Mesendoderm (in vitro differentiated cells): Measurements from ENCODE around the gene PROCR.
A peak's percentile ranks its signal among the peaks of the same experiment; 100 is the strongest.
"Not testable (repeated sequence)": the region's sequence is repeated elsewhere in the genome, so short reads cannot be mapped to it uniquely, and the experiment has no call there.

Experiments
- DNase-seq: peaks from one replicate; pipeline ENCODE4 v3.0.0; 2013
- H2AK5ac ChIP-seq: 2 replicates; pipeline ENCODE4 v1.6.1; 2013; ENCODE audit warnings: low read length, inconsistent platforms
- H2BK120ac ChIP-seq: 2 replicates; pipeline ENCODE4 v1.6.1; 2013; ENCODE audit warnings: low read depth, mild to moderate bottlenecking, low read length, moderate library complexity, mixed read lengths
- H2BK15ac ChIP-seq: replicated peaks from 2 replicates; pipeline ENCODE4 v1.6.1; 2013; ENCODE audit warnings: low read depth, mild to moderate bottlenecking, moderate library complexity
- H2BK5ac ChIP-seq: 2 replicates; pipeline ENCODE4 v1.6.1; 2013; ENCODE audit warnings: low read length, inconsistent platforms
- H3K18ac ChIP-seq: 2 replicates; pipeline ENCODE4 v1.6.1; 2013; ENCODE audit warnings: mild to moderate bottlenecking, low read length, mixed read lengths
- H3K23ac ChIP-seq: one replicate; pipeline ENCODE4 v1.6.1; 2013; ENCODE audit warnings: low read length
- H3K27ac ChIP-seq: 2 replicates; pipeline ENCODE4 v1.5.1; 2013; ENCODE audit warnings: low read depth, mild to moderate bottlenecking, inconsistent platforms, low read length, moderate library complexity
- H3K27me3 ChIP-seq: 2 replicates; pipeline ENCODE4 v1.6.1; 2013; ENCODE audit warnings: low read length, control low read depth, mild to moderate bottlenecking, inconsistent platforms; ENCODE audit not compliant: insufficient read depth, poor library complexity
- H3K36me3 ChIP-seq: 2 replicates; pipeline ENCODE4 v1.6.1; 2013; ENCODE audit warnings: low read length, inconsistent platforms; ENCODE audit not compliant: control insufficient read depth, insufficient read depth
- H3K4ac ChIP-seq: one replicate; pipeline ENCODE4 v1.6.1; 2013; ENCODE audit warnings: low read depth, mild to moderate bottlenecking, low read length, moderate library complexity
- H3K4me1 ChIP-seq: 2 replicates; pipeline ENCODE4 v1.6.1; 2013; ENCODE audit warnings: low read depth, low read length, inconsistent platforms; ENCODE audit not compliant: control insufficient read depth
- H3K4me2 ChIP-seq: 2 replicates; pipeline ENCODE4 v1.6.1; 2013; ENCODE audit warnings: low read length
- H3K4me3 ChIP-seq: 2 replicates; pipeline ENCODE4 v1.5.1; 2013; ENCODE audit warnings: mild to moderate bottlenecking, low read length
- H3K56ac ChIP-seq: one replicate; pipeline ENCODE4 v1.6.1; 2013; ENCODE audit warnings: low read length
- H3K79me1 ChIP-seq: 2 replicates; pipeline ENCODE4 v1.6.1; 2013; ENCODE audit warnings: low read length, inconsistent platforms
- H3K79me2 ChIP-seq: 2 replicates; pipeline ENCODE4 v1.6.1; 2013; ENCODE audit warnings: mild to moderate bottlenecking, low read length; ENCODE audit not compliant: control insufficient read depth, insufficient read depth
- H3K9ac ChIP-seq: 2 replicates; pipeline ENCODE4 v1.6.1; 2013; ENCODE audit warnings: low read length, inconsistent platforms
- H4K5ac ChIP-seq: one replicate; pipeline ENCODE4 v1.6.1; 2013; ENCODE audit warnings: low read length
- H4K8ac ChIP-seq: one replicate; pipeline ENCODE4 v1.6.1; 2013; ENCODE audit warnings: low read depth, mild to moderate bottlenecking, control low read depth, low read length, moderate library complexity
- WGBS: extraction: QIAGEN DNeasy Blood & Tissue Kit; methylation state at CpG from one replicate; pipeline ENCODE4 v1.1.7; 2013; ENCODE audit warnings: low lambda C conversion rate, missing lambda C conversion rate; ENCODE audit not compliant: insufficient coverage; ENCODE audit errors: extremely low coverage; 5-methylcytosine and 5-hydroxymethylcytosine counted together

PROCR gene

GRCh38 chr20:35145141-35145564 is 26.7 kb upstream of the PROCR start:
- no peak overlapping the region for H2AK5ac ChIP-seq
- H3K18ac ChIP-seq: no peak overlapping the region
- DNase-seq: peak; percentile 69
- no peaks in the 10 kb centered on the region for H3K79me2 ChIP-seq
- no peak overlapping the region for H4K5ac ChIP-seq
- WGBS: no CpG with 5 or more reads among the region's 2 CpGs
- no peak overlapping the region for H3K56ac ChIP-seq
- H4K8ac ChIP-seq: no peak overlapping the region
- no peaks in the 10 kb centered on the region for H3K27me3 ChIP-seq
- no peaks in the 10 kb centered on the region for H3K36me3 ChIP-seq
- H3K4me1 ChIP-seq: peaks cover 2% of the 10 kb centered on the region
- no peak overlapping the region for H3K4me3 ChIP-seq
- H2BK5ac ChIP-seq: no peak overlapping the region
- no peak overlapping the region for H3K27ac ChIP-seq
- no peak overlapping the region for H2BK120ac ChIP-seq
- H2BK15ac ChIP-seq: no peak overlapping the region
- no peak overlapping the region for H3K4me2 ChIP-seq
- H3K79me1 ChIP-seq: no peaks in the 10 kb centered on the region
- H3K9ac ChIP-seq: no peak overlapping the region
- no peak overlapping the region for H3K4ac ChIP-seq
- no peak overlapping the region for H3K23ac ChIP-seq

- Histone ChIP-seq H3K9ac (peak overlapping the region; percentile 73), H4K8ac (no peak overlapping the region), H3K27me3 (no peaks in the 10 kb centered on the region), H3K18ac (no peak overlapping the region), H2BK5ac (no peak overlapping the region), H2BK15ac (no peak overlapping the region), H3K23ac (peak overlapping the region; percentile 11), H3K79me2 (no peaks in the 10 kb centered on the region), H3K27ac (no peak overlapping the region), H3K4me3 (peak overlapping the region; percentile 64), H3K4ac (no peak overlapping the region), H3K4me1 (peaks cover 2% of the 10 kb centered on the region), H3K4me2 (peak overlapping the region; percentile 52), H2BK120ac (no peak overlapping the region), H3K56ac (peak overlapping the region; percentile 88), H2AK5ac (no peak overlapping the region), H3K79me1 (no peaks in the 10 kb centered on the region), H4K5ac (no peak overlapping the region), H3K36me3 (no peaks in the 10 kb centered on the region)
- DNase-seq: peak; percentile 71
- no CpG with 5 or more reads among the region's 23 CpGs for WGBS
These were observed 25.5 kb upstream of the PROCR start for GRCh38 chr20:35146299-35146919.

GRCh38 chr20:35146920-35147574 is 24.8 kb upstream of the PROCR start, which contains the start of gene EDEM2:
Gene EDEM2, minus strand, starts transcription at chr20:35147336. Its CDS starts 78 bp downstream, at chr20:35147258.
- Histone ChIP-seq H3K56ac (peak within 1 kb of the TSS; percentile 88), H2BK120ac (no peak within 1 kb of the TSS), H4K5ac (no peak within 1 kb of the TSS), H3K79me2 (no peaks in the 10 kb centered on the region), H3K4me2 (peak within 1 kb of the TSS; percentile 52), H3K9ac (peak within 1 kb of the TSS; percentile 73), H3K27ac (peak within 1 kb of the TSS; percentile 14), H4K8ac (no peak within 1 kb of the TSS), H3K4me3 (peak within 1 kb of the TSS; percentile 64), H3K4ac (no peak within 1 kb of the TSS), H2AK5ac (no peak within 1 kb of the TSS), H3K4me1 (peaks cover 2% of the 10 kb centered on the region), H3K79me1 (no peaks in the 10 kb centered on the region), H3K36me3 (no peaks in the 10 kb centered on the region), H3K18ac (peak within 1 kb of the TSS; percentile 64), H3K27me3 (no peaks in the 10 kb centered on the region), H3K23ac (peak within 1 kb of the TSS; percentile 11), H2BK15ac (no peak within 1 kb of the TSS), H2BK5ac (no peak within 1 kb of the TSS)
- DNase-seq: peak; percentile 98
- no CpG with 5 or more reads among the region's 42 CpGs for WGBS

GRCh38 chr20:35147575-35148071 is 24.2 kb upstream of the PROCR start:
- H2BK5ac ChIP-seq, H3K79me2 ChIP-seq, H2BK120ac ChIP-seq, H3K4me1 ChIP-seq, H3K4ac ChIP-seq, H2AK5ac ChIP-seq, H3K27me3 ChIP-seq, H2BK15ac ChIP-seq, H3K79me1 ChIP-seq, H3K27ac ChIP-seq, H4K8ac ChIP-seq, H4K5ac ChIP-seq, H3K23ac ChIP-seq, H3K36me3 ChIP-seq: not testable (repeated sequence)
- Histone ChIP-seq H3K4me3 (peak overlapping the region; percentile 19), H3K56ac (peak overlapping the region; percentile 83), H3K18ac (peak overlapping the region; percentile 64), H3K9ac (peak overlapping the region; percentile 63), H3K4me2 (peak overlapping the region; percentile 45)
- WGBS: no CpG with 5 or more reads among the region's 19 CpGs
- DNase-seq: peak; percentile 16

- H3K4me2 ChIP-seq: no peak overlapping the region
- H2BK120ac ChIP-seq: no peak overlapping the region
- H3K79me2 ChIP-seq: no peaks in the 10 kb centered on the region
- no peak overlapping the region for H2AK5ac ChIP-seq
- no peak overlapping the region for H3K18ac ChIP-seq
- H3K27ac ChIP-seq: no peak overlapping the region
- no peak overlapping the region for H2BK5ac ChIP-seq
- H3K36me3 ChIP-seq: no peaks in the 10 kb centered on the region
- no peak overlapping the region for H3K4ac ChIP-seq
- no peak overlapping the region for H2BK15ac ChIP-seq
- H3K4me3 ChIP-seq: no peak overlapping the region
- H3K79me1 ChIP-seq: no peaks in the 10 kb centered on the region
- peaks cover 2% of the 10 kb centered on the region for H3K4me1 ChIP-seq
- H4K8ac ChIP-seq: no peak overlapping the region
- H3K56ac ChIP-seq: no peak overlapping the region
- H4K5ac ChIP-seq: no peak overlapping the region
- no peak overlapping the region for H3K23ac ChIP-seq
- no peak for DNase-seq
- H3K27me3 ChIP-seq: no peaks in the 10 kb centered on the region
- no peak overlapping the region for H3K9ac ChIP-seq
- no CpG with 5 or more reads among the region's 6 CpGs for WGBS
These were observed 20.9 kb upstream of the PROCR start for GRCh38 chr20:35150846-35151579.
